GM19468 (cell line): ENCODE measurements around the gene AMOTL2.

Source experiments
- ATAC-seq: cut with Tn5 transposase; IDR thresholded peaks from one replicate; pipeline ENCODE4 v1.9.1; 2021; ENCODE audit warnings: mild to moderate bottlenecking, moderate library complexity, moderate number of reproducible peaks; ENCODE audit not compliant: unreplicated experiment; ENCODE audit errors: extremely low read depth

Gene AMOTL2

DNA sequence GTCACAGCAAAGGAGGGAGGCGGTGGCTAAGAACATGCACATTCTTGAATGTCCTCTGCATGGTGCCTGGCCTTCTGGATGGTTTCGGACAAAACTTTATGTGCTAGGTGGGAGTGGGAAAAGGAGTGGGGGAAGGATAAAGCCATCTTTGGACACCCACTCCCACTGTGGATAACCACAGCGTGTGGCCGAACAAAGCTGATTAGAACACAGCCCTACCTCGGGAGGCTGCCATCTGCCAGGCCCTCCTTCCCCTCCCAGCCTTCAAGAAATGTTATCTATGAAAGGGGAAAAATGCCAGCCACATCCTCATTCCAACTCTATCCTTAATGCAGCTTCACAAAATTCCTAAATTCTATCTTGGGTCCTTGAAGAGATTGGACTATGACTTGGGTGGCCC lies 18.8 kb downstream of the AMOTL2 start:
- ATAC-seq = no peak

DNA sequence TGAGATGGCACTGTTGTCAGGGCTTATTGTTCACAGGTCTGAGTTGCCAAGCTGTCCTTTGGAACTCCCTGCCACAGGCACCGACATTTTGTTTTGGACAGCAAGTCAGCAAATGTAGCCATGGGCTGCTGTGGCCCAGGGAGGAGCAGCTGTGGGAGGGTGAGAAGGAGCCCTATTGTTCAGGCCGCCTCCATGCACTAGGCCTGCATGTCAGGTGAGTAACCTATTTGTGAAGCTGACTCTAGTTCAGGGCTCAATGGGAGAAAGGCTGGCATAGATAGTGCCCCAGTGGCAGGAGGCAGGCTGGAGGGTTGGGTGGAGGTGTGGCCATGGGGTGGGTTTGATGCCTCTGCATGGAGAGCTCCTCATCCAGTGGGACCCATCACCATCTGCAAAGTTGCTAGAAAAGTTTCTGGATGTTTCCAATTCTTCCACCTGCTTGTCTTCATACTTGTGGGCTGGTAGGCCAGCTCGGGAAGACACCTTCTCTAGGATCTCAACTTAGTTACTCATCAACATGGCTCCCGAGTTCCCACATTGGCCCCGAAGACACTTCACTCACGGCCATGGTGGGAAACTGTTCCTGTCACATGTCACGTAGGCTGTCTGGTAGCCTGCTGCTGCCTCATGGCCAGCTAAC lies 19.5 kb downstream of the AMOTL2 start:
- ATAC-seq = no peak

- no peak for ATAC-seq
Observed at GRCh38 chr3:134353831-134354611, 20.2 kb downstream of the AMOTL2 start.

DNA sequence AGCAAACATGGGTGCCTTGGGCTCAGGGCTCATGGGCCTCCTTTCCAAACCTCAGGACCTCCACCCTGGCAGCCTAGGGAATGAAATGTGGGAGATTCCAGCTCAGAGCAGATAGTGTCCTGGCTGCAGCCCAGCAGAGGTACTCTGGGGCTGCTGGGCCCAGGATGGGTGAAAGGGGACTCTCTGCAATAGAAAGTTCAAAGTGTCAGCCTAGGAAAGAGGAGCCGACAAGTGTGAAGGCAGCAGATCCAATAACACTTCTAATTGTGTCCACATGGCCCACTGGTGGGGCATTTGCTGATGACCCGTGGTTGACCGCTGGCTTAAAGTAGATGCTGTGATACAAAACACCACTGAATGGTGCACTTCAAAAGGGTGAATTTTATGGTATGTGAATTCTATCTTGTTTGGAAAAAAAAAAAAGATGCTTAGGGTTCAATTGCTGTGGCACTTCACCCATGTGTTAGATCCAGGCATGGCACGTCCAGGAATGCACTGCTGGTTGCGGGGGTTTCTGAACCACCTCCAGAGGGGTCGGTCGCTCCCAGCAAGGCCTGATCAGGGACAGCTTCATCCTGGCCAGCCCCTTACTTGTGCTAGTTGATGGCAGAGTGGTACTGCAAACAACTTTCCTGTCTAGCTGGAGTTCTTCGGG lies 20.9 kb downstream of the AMOTL2 start:
- no peak for ATAC-seq

DNA sequence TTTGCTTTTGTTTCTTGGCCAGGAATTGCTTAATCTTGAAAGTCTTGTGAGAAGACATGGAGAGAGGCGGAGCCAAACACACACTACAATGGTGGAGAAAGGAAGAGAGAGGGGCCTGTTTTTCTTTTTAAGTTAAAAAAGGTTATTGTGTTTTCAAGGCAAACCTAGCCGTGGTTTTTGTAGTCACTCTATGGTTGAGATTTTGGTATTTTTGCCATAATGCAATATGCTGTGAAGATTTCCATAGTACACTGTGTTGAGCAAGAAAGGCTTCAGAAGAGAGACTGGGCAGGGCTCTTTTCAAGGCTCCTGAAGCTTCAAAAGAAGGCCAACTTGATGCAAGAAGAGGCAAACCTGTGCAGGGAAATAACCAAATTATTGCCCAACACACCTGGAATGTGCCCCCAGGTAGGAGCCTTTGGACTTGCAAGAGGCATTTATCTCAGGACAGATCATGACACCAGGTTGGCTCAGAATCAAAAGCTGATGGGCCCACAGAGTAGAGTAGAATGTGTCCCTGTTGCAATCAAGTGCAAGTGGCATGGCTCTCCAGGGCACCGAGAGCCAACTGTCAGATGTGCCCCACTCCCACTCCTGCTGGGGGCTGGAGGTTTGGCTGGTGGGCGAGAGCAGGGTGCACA lies 22.1 kb downstream of the AMOTL2 start:
- ATAC-seq = no peak

- ATAC-seq = no peak
Observed at GRCh38 chr3:134351427-134351826, 22.8 kb downstream of the AMOTL2 start.

- ATAC-seq = no peak
Observed at GRCh38 chr3:134350861-134351311, 23.4 kb downstream of the AMOTL2 start.

GRCh38 chr3:134350266-134350665 lies 24.0 kb downstream of the AMOTL2 start:
- no peak for ATAC-seq

GRCh38 chr3:134348524-134348923 lies 25.7 kb downstream of the AMOTL2 start:
- no peak for ATAC-seq

DNA sequence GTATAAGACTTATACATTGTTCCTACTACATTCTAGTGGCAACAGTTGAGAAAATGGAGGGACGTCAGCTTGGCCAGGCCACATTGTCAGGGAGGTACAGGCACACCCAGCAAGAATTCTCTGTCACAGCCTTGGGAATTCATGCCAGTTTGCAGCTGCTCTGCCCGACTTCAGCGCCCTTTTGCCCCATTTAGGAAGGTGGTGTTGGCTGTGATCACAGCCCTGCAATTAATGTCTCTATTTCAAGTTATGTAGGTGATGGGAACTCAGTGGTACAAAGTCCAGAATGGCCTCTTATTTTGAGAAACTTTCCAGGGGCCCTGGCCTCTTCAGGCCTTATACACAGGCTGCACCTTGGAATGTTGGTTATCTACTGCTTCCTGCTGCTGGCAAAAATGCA lies 26.7 kb downstream of the AMOTL2 start:
- ATAC-seq = no peak

GRCh38 chr3:134346744-134347143 lies 27.5 kb downstream of the AMOTL2 start:
- no peak for ATAC-seq

GRCh38 chr3:134345202-134345601 lies 29.0 kb downstream of the AMOTL2 start:
- ATAC-seq = no peak

GRCh38 chr3:134344560-134344959 lies 29.7 kb downstream of the AMOTL2 start:
- ATAC-seq = no peak

DNA sequence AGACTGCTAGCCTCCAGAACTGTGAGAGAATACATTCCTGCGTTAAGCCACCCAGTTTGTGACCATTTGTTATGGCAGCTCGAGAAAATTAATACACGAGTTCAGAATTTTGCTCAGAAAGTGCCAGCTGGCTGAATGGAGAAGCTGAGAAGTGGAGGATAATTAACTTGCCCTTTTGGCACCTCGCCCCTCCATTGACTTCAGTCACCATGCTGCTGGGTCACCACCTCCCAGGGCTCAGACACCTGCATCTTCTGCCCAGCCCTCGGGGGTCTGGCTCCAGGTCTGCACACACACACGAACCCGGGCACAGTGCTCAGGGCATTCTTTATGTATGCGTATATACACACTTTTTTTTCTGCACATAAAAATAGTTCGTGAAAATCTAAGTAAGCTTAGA lies 32.0 kb downstream of the AMOTL2 start:
- no peak for ATAC-seq

- no peak for ATAC-seq
Observed at GRCh38 chr3:134341389-134341788, 32.9 kb downstream of the AMOTL2 start.

GRCh38 chr3:134340982-134341365 lies 33.3 kb downstream of the AMOTL2 start:
- ATAC-seq = no peak

DNA sequence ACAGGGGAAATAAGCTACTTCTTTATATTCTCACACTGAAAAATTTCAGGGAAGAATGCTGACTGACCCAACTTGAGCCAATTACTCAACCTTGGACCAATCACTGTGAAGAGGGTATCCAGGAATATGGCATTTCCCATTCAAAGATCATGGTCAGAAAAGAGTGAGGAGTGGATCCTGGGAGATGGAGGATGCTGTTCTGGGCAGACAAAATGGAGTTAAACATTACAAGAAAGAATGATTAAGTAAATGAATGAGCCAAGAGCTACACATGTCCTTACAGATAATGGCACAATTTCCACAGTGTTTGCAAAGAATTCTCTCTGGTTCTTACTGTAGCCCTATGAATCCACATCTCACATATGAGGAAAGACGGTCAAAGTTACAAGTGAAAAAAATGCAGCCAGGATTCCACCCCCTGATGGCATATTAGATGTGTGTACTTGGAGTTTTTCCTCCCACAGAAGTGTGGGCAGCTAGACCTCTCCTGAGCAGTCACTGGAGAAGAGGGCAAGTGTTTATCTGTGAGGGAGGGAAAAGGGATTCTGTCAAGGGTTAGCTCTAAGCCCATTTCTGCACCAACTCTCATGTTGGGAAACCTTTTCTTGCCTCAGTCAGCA lies 33.8 kb downstream of the AMOTL2 start:
- no peak for ATAC-seq

DNA sequence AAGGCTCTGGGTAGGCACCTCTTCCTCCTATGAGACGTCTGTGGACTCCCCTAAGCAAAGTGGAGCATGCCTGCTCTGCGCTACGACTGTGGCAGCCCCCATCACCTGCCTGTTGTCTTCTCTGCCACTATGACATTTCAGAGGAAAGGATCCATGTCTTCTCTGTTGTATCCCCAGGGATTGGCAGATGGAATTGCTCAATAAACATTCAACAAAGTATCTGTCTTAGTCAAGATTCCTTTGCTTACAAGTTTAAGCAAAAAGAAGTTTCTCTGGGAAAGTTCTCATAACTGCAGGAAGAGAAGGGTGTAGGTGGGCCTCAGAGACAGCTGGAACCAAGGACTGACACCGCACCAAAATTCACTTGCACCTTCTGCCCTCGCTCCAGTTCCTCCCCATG lies 34.3 kb downstream of the AMOTL2 start:
- ATAC-seq = no peak

DNA sequence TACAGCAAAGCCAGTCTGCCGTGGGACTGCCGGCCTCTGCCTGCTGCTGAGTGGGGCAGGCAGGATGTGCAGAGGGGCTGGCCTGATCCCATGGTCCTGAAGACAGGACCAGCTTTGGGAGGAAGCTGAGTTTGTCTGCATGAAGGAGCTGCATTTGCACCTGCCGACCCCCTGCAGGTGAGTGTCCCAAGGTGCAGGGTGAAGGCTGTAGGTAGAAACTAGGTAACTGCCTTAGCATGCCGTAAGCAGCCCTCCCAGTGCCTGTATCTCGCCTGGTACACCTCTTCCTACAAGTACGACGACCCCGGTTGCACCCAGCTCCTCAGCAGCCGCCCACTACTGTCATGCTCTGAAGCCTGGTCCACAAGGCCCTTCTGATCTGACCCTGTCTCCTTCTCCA lies 34.9 kb downstream of the AMOTL2 start:
- no peak for ATAC-seq

DNA sequence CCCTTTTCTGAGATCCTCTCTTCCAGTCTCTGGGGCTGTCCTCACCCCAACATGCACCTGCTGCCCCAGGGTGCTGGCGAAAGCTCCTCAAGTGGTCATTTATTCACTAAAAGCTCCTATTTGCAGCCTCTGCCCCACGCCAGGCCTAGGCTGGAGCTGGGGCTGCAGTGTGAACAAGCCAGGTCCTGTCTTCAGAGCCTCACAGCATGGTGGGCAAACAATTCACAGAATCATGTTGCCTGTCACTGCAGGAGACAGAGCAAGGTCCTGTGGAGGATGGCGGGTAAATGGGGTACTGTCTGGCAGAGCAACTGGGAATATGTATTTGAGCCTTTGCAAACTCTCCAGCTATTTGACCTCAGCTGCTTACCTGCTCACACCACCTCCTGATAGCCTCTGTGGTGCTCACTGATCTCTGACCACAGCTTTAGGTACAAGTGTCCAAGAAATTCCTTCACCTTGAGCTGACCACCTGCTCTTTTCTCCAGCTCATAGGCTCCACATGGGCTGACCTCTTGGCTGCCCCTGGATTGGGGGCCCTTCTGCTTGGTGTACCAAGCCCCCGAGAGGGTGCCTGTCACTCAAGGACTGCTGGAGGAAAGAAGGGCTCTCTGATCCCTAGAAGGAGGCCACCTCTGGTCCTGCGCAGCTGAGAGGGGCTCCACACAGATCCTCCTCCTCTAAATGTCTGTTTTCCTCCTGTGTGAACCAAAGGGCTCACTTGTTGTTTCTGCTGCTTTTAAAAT lies 35.6 kb downstream of the AMOTL2 start:
- no peak for ATAC-seq
